Ammon's horn (tissue), 1 donor: ENCODE results near the gene CRTAC1.

Experiments used
- DNase-seq: peaks from one replicate; pipeline ENCODE4 v3.0.0-alpha.2; 2016; ENCODE audit warnings: low spot score

CRTAC1 gene

GRCh38 chr10:97896756-97897358, 133.6 kb downstream of the CRTAC1 start:
- DNase-seq, result no peak

GRCh38 chr10:97895915-97896314, 134.5 kb downstream of the CRTAC1 start:
- no peak for DNase-seq

GRCh38 chr10:97895084-97895483, 135.3 kb downstream of the CRTAC1 start:
- DNase-seq, result no peak

- no peak for DNase-seq
These were observed 136.3 kb downstream of the CRTAC1 start for GRCh38 chr10:97894092-97894491.

- DNase-seq, result no peak
These were observed 137.5 kb downstream of the CRTAC1 start for GRCh38 chr10:97892939-97893338.

- no peak for DNase-seq
These were observed 137.9 kb downstream of the CRTAC1 start for GRCh38 chr10:97892506-97892905.

GRCh38 chr10:97891497-97892167, 138.8 kb downstream of the CRTAC1 start:
- DNase-seq, result no peak

GRCh38 chr10:97889461-97890265, 140.8 kb downstream of the CRTAC1 start:
- DNase-seq, result no peak

GRCh38 chr10:97888641-97889262, 141.7 kb downstream of the CRTAC1 start:
- DNase-seq, result no peak

- DNase-seq, result no peak
These were observed 142.3 kb downstream of the CRTAC1 start for GRCh38 chr10:97888134-97888533.

- no peak for DNase-seq
These were observed 143.0 kb downstream of the CRTAC1 start for GRCh38 chr10:97887399-97887798.

GRCh38 chr10:97886286-97886685, 144.1 kb downstream of the CRTAC1 start:
- DNase-seq, result no peak

- DNase-seq, result no peak
These were observed 147.3 kb downstream of the CRTAC1 start for GRCh38 chr10:97883092-97883485.

GRCh38 chr10:97882142-97883091, 148.0 kb downstream of the CRTAC1 start:
- DNase-seq, result no peak

- DNase-seq, result no peak
These were observed 150.3 kb downstream of the CRTAC1 start for GRCh38 chr10:97880109-97880508.

GRCh38 chr10:97879241-97879640, 151.2 kb downstream of the CRTAC1 start:
- no peak for DNase-seq

GRCh38 chr10:97876402-97876801, 154.0 kb downstream of the CRTAC1 start:
- DNase-seq, result no peak

- DNase-seq, result no peak
These were observed 155.0 kb downstream of the CRTAC1 start for GRCh38 chr10:97875391-97875790.

- no peak for DNase-seq
These were observed 156.1 kb downstream of the CRTAC1 start for GRCh38 chr10:97874332-97874731.

GRCh38 chr10:97873569-97873968, 156.9 kb downstream of the CRTAC1 start:
- DNase-seq, result no peak

- no peak for DNase-seq
These were observed 159.4 kb downstream of the CRTAC1 start for GRCh38 chr10:97870990-97871389.
